Astrocyte (in vitro differentiated cells and primary cell): ENCODE data around the gene FKBP10. TPM values are rescaled to one million over a fixed set of nuclear protein-coding genes. Genes with fewer than 3 reads are reported as not detected.

Experiments
- DNase-seq: peaks from one replicate; pipeline ENCODE4 v3.0.0-alpha.2; 2010; ENCODE audit warnings: low read depth
- FAIRE-seq: peaks from 2 replicates; lab custom pipeline; 2011; peaks lifted over from hg19 to GRCh38; lab: Jason Lieb, UNC
- H2AFZ ChIP-seq: 2 replicates; pipeline ENCODE4 v1.6.0; 2012; ENCODE audit warnings: low read depth, low read length, inconsistent platforms
- H3K27ac ChIP-seq: 2 replicates; pipeline ENCODE4 v1.5.1; 2011; ENCODE audit warnings: low read depth, low read length, inconsistent platforms
- H3K27me3 ChIP-seq: 2 replicates; pipeline ENCODE4 v1.6.0; 2011; ENCODE audit warnings: low read length, inconsistent platforms; ENCODE audit not compliant: insufficient read depth
- H3K36me3 ChIP-seq: 2 replicates; pipeline ENCODE4 v1.5.1; 2011; ENCODE audit warnings: low read length, inconsistent platforms; ENCODE audit not compliant: insufficient read depth
- H3K4me1 ChIP-seq: 2 replicates; pipeline ENCODE4 v1.5.1; 2011; ENCODE audit warnings: low read length, inconsistent platforms; ENCODE audit not compliant: insufficient read depth
- H3K4me2 ChIP-seq: 2 replicates; pipeline ENCODE4 v1.6.0; 2012; ENCODE audit warnings: low read length, inconsistent platforms
- H3K4me3 ChIP-seq: 2 replicates; pipeline ENCODE4 v1.5.1; 2011; ENCODE audit warnings: low read depth, mild to moderate bottlenecking, low read length, inconsistent platforms; ENCODE audit not compliant: insufficient read depth
- H3K79me2 ChIP-seq: 2 replicates; pipeline ENCODE4 v1.6.0; 2012; ENCODE audit warnings: mild to moderate bottlenecking, low read length, inconsistent platforms; ENCODE audit not compliant: insufficient read depth
- H3K9ac ChIP-seq: 2 replicates; pipeline ENCODE4 v1.6.0; 2012; ENCODE audit warnings: mild to moderate bottlenecking, low read length, inconsistent platforms
- H3K9me3 ChIP-seq: 2 replicates; pipeline ENCODE4 v1.5.1; 2012; ENCODE audit warnings: low read depth, mild to moderate bottlenecking, low read length, inconsistent platforms; ENCODE audit not compliant: insufficient read depth
- H4K20me1 ChIP-seq: 2 replicates; pipeline ENCODE4 v1.6.0; 2012; ENCODE audit warnings: low read length, inconsistent platforms; ENCODE audit not compliant: insufficient read depth
- H3K27ac Mint-ChIP-seq: one replicate; pipeline ENCODE4 v1.8.0; 2021; ENCODE audit warnings: mild to moderate bottlenecking, mixed read lengths; ENCODE audit not compliant: unreplicated experiment
- H3K27me3 Mint-ChIP-seq: one replicate; pipeline ENCODE4 v1.8.0; 2021; ENCODE audit warnings: low read depth, mixed read lengths; ENCODE audit not compliant: unreplicated experiment
- H3K36me3 Mint-ChIP-seq: one replicate; pipeline ENCODE4 v1.8.0; 2021; ENCODE audit warnings: low read depth, mixed read lengths; ENCODE audit not compliant: unreplicated experiment
- H3K4me1 Mint-ChIP-seq: one replicate; pipeline ENCODE4 v1.8.0; 2021; ENCODE audit warnings: low read depth, mixed read lengths; ENCODE audit not compliant: unreplicated experiment
- H3K4me3 Mint-ChIP-seq: one replicate; pipeline ENCODE4 v1.8.0; 2021; ENCODE audit warnings: mild to moderate bottlenecking, moderate library complexity, mixed read lengths; ENCODE audit not compliant: unreplicated experiment
- H3K9me3 Mint-ChIP-seq: one replicate; pipeline ENCODE4 v1.8.0; 2021; ENCODE audit warnings: mild to moderate bottlenecking, mixed read lengths; ENCODE audit not compliant: unreplicated experiment
- CTCF ChIP-seq: IDR thresholded peaks from 2 replicates; pipeline ENCODE4 v1.5.1; 2011; ENCODE audit warnings: low read depth, mild to moderate bottlenecking, inconsistent platforms, low read length, moderate library complexity; ENCODE audit not compliant: insufficient read depth
- EZH2 ChIP-seq: IDR thresholded peaks from 2 replicates; pipeline ENCODE4 v1.6.1; 2012; ENCODE audit warnings: mild to moderate bottlenecking, low read length, inconsistent platforms; ENCODE audit not compliant: insufficient read depth
- total RNA-seq: library from RNA; stranded (reverse); gene quantifications from 2 replicates; pipeline ENCODE4 v1.2.1, GENCODE V29; 2021

The FKBP10 gene
- total RNA-seq, 1 donor from 2014 or later: 446 TPM

- FAIRE-seq (no peak), DNase-seq (no peak)
- Histone ChIP-seq H2AFZ (no peak overlapping the region), H3K27ac (no peak overlapping the region), H3K9me3 (no peaks in the 10 kb centered on the region), H3K4me1 (peaks cover 39% of the 10 kb centered on the region), H3K27me3 (no peaks in the 10 kb centered on the region), H3K9ac (no peak overlapping the region), H3K79me2 (peaks cover 41% of the 10 kb centered on the region), H3K4me3 (no peak overlapping the region), H4K20me1 (peaks cover 52% of the 10 kb centered on the region), H3K36me3 (no peaks in the 10 kb centered on the region), H3K4me2 (no peak overlapping the region)
- peaks cover 39% of the 10 kb centered on the region for H3K4me1 Mint-ChIP-seq
- peak overlapping the region; percentile 68 for H3K4me3 Mint-ChIP-seq
- TF ChIP-seq CTCF (no peak), EZH2 (no peak)
- peak overlapping the region; percentile 89 for H3K27ac Mint-ChIP-seq
- no peaks in the 10 kb centered on the region for H3K27me3 Mint-ChIP-seq
- peaks cover 12% of the 10 kb centered on the region for H3K36me3 Mint-ChIP-seq
- H3K9me3 Mint-ChIP-seq: no peaks in the 10 kb centered on the region
Measured at GRCh38 chr17:41781404-41782110, 31.2 kb upstream of the FKBP10 start.

- peaks cover 12% of the 10 kb centered on the region for H3K36me3 Mint-ChIP-seq
- Histone ChIP-seq H3K27ac (no peak overlapping the region), H3K36me3 (no peaks in the 10 kb centered on the region), H4K20me1 (peaks cover 50% of the 10 kb centered on the region), H3K79me2 (peaks cover 41% of the 10 kb centered on the region), H3K4me2 (no peak overlapping the region), H3K27me3 (no peaks in the 10 kb centered on the region), H2AFZ (no peak overlapping the region), H3K4me3 (no peak overlapping the region), H3K9ac (no peak overlapping the region), H3K4me1 (peaks cover 36% of the 10 kb centered on the region), H3K9me3 (no peaks in the 10 kb centered on the region)
- TF ChIP-seq CTCF: no peak
- TF ChIP-seq EZH2: no peak
- H3K27ac Mint-ChIP-seq: peak overlapping the region; percentile 89
- H3K27me3 Mint-ChIP-seq: no peaks in the 10 kb centered on the region
- DNase-seq (no peak), FAIRE-seq (no peak)
- no peaks in the 10 kb centered on the region for H3K9me3 Mint-ChIP-seq
- peaks cover 37% of the 10 kb centered on the region for H3K4me1 Mint-ChIP-seq
- H3K4me3 Mint-ChIP-seq: peak overlapping the region; percentile 68
Measured at GRCh38 chr17:41782142-41782541, 30.7 kb upstream of the FKBP10 start.

GRCh38 chr17:41784207-41784744, 28.5 kb upstream of the FKBP10 start:
- Histone ChIP-seq H2AFZ (no peak overlapping the region), H3K4me3 (peak overlapping the region; percentile 32), H3K27me3 (no peaks in the 10 kb centered on the region), H4K20me1 (peaks cover 39% of the 10 kb centered on the region), H3K36me3 (no peaks in the 10 kb centered on the region), H3K4me2 (peak overlapping the region; percentile 87), H3K9ac (peak overlapping the region; percentile 76), H3K79me2 (peaks cover 41% of the 10 kb centered on the region), H3K4me1 (peaks cover 22% of the 10 kb centered on the region), H3K9me3 (no peaks in the 10 kb centered on the region), H3K27ac (no peak overlapping the region)
- Mint-ChIP-seq H3K27ac (peak overlapping the region; percentile 75), H3K36me3 (peaks cover 12% of the 10 kb centered on the region), H3K9me3 (no peaks in the 10 kb centered on the region), H3K27me3 (no peaks in the 10 kb centered on the region), H3K4me3 (peak overlapping the region; percentile 92), H3K4me1 (peaks cover 33% of the 10 kb centered on the region)
- FAIRE-seq: no peak
- peak; percentile 77 for DNase-seq
- no peak for TF ChIP-seq EZH2
- TF ChIP-seq CTCF: no peak
